ENCODE data around the gene FLVCR1. TPM values are rescaled to one million over a fixed set of nuclear protein-coding genes. Genes with fewer than 3 reads are reported as not detected.

FLVCR1 gene
- total RNA-seq, 1 donor from 2014 or later: 4.4 TPM

DNA sequence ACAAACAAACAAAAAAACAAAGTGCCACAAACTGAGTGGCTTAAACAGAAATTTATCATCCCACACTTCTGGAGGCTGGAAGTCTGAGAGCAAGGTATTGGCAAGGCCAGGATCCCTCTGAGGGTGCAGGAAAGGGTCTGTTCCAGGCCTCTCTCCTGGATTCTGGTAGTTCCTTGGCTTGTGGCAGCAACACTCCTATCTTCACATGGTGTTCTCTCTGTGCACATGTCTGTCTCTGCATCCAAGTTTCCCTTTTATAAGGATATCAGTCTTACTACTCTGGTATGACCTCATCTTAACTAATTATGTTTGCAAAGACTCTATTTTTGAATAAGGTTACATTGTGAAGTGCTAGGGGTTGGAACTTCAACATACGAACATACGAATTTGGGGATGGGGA lies 87.0 kb downstream of the FLVCR1 start:
- Mint-ChIP-seq H3K36me3 (ENCODE audit: low read depth) (peaks cover 2% of the 10 kb centered on the region), H3K27me3 (ENCODE audit: low read depth) (no peaks in the 10 kb centered on the region), H3K4me1 (ENCODE audit: low read depth) (peaks cover 3% of the 10 kb centered on the region), H3K27ac (ENCODE audit: unreplicated experiment) (no peak overlapping the region), H3K9me3 (ENCODE audit: low read depth) (peaks cover 11% of the 10 kb centered on the region), H3K4me3 (ENCODE audit: unreplicated experiment) (no peak overlapping the region)
- TF ChIP-seq, protein P1, sequence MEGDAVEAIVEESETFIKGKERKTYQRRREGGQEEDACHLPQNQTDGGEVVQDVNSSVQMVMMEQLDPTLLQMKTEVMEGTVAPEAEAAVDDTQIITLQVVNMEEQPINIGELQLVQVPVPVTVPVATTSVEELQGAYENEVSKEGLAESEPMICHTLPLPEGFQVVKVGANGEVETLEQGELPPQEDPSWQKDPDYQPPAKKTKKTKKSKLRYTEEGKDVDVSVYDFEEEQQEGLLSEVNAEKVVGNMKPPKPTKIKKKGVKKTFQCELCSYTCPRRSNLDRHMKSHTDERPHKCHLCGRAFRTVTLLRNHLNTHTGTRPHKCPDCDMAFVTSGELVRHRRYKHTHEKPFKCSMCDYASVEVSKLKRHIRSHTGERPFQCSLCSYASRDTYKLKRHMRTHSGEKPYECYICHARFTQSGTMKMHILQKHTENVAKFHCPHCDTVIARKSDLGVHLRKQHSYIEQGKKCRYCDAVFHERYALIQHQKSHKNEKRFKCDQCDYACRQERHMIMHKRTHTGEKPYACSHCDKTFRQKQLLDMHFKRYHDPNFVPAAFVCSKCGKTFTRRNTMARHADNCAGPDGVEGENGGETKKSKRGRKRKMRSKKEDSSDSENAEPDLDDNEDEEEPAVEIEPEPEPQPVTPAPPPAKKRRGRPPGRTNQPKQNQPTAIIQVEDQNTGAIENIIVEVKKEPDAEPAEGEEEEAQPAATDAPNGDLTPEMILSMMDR (IDR thresholded peaks at IDR 0.05): no peak
- no peak for DNase-seq (ENCODE audit: low spot score)

DNA sequence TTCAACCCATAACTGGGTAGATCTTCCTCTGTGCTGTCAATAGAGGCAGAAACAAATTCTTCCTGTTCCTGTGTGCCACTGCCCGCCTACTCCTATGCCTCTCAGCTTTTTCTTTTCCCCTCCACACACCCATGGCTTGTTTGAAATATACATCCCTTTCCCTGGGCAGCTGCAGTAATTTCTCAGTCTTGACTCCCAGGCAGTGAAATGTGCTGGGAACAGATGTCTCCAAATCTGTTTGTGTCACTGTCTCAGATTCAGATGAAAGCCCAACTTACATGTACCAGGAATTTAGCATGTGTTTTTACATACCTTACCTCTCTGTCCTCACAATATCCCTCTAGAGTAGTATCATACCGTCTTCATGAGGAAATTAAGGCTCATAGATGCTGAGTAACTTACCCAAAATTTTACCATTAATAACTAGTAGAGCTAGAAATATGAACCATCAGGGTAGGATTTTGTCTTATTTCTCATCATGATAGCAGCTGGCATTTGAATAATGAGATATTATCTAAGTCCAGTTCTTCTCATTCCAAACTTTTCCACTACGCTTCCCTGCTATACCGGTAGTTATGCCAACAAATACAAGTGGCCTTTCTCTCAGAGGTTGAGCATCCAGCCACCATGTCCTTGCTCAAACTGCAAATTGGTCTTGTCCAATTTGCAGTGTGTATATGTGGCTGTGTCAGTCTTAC lies 87.5 kb downstream of the FLVCR1 start:
- no peak overlapping the region for H3K4me3 Mint-ChIP-seq (ENCODE audit: unreplicated experiment)
- H3K9me3 Mint-ChIP-seq (ENCODE audit: low read depth): peaks cover 7% of the 10 kb centered on the region
- H3K36me3 Mint-ChIP-seq (ENCODE audit: low read depth): no peaks in the 10 kb centered on the region
- peaks cover 5% of the 10 kb centered on the region for H3K4me1 Mint-ChIP-seq (ENCODE audit: low read depth)
- TF ChIP-seq, protein P1 (IDR thresholded peaks at IDR 0.05): no peak
- H3K27ac Mint-ChIP-seq (ENCODE audit: unreplicated experiment): no peak overlapping the region
- no peaks in the 10 kb centered on the region for H3K27me3 Mint-ChIP-seq (ENCODE audit: low read depth)
- DNase-seq (ENCODE audit: low spot score): no peak

DNA sequence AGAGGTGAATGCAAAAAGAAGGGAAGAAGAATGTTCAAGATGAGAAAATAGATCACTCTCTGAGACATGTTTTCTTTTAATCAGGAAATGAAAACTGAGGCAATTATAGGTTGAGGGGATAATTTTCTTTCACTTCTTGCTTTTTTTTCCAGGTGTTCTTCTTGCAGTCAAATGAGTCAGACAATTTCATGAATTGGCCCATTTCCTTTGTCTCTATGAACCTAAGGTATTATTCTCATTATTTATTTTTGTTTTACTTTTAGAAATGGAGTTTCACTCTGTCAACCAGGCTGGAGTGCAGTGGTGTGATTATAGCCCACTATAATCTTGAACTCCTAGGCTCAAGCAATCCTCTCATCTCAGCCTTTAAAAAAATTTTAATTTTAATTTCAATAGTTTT lies 88.8 kb downstream of the FLVCR1 start:
- Mint-ChIP-seq H3K4me3 (ENCODE audit: unreplicated experiment) (no peak overlapping the region), H3K27ac (ENCODE audit: unreplicated experiment) (no peak overlapping the region), H3K9me3 (ENCODE audit: low read depth) (no peaks in the 10 kb centered on the region), H3K27me3 (ENCODE audit: low read depth) (no peaks in the 10 kb centered on the region), H3K4me1 (ENCODE audit: low read depth) (peaks cover 5% of the 10 kb centered on the region), H3K36me3 (ENCODE audit: low read depth) (no peaks in the 10 kb centered on the region)
- no peak for DNase-seq (ENCODE audit: low spot score)
- TF ChIP-seq, protein P1 (IDR thresholded peaks at IDR 0.05): no peak

Other genes starting within 250 kb of the FLVCR1 start
- 3.5 to 54.5 TPM (median 50.2 TPM) in 3 replicates for gene ATF3, start 249.5 kb upstream of the FLVCR1 start, total RNA-seq
- gene BATF3, start 158.4 kb upstream of the FLVCR1 start, total RNA-seq: 0.36 to 3.7 TPM (median 1.7 TPM) in 3 replicates
- 20.0 to 31.9 TPM (median 22.8 TPM) in 3 replicates for gene NSL1, start 66.5 kb upstream of the FLVCR1 start, total RNA-seq
- gene TATDN3, start 66.4 kb upstream of the FLVCR1 start, total RNA-seq: 9.6 to 12.2 TPM (median 11.3 TPM) in 3 replicates
- 0.47 to 1.3 TPM in 2 of 3 replicates, not detected in the other for gene SPATA45, start 10.6 kb upstream of the FLVCR1 start, total RNA-seq
- 2.3 to 2.8 TPM (median 2.8 TPM) in 3 replicates for gene VASH2, start 92.3 kb downstream of the FLVCR1 start, total RNA-seq
- 20.4 to 28.1 TPM (median 21.2 TPM) in 3 replicates for gene ANGEL2, start 157.6 kb downstream of the FLVCR1 start, total RNA-seq
- gene RPS6KC1, start 193.0 kb downstream of the FLVCR1 start, total RNA-seq: 22.1 to 25.1 TPM (median 22.9 TPM) in 3 replicates